ENCODE measurements around the gene IL20RB. TPM values are rescaled to one million over a fixed set of nuclear protein-coding genes. Genes with fewer than 3 reads are reported as not detected.
"Not testable (repeated sequence)": the region's sequence is repeated elsewhere in the genome, so short reads cannot be mapped to it uniquely, and the experiment has no call there.

Gene IL20RB
- total RNA-seq, 1 experiment from 2014 or later: 0.37 TPM

DNA sequence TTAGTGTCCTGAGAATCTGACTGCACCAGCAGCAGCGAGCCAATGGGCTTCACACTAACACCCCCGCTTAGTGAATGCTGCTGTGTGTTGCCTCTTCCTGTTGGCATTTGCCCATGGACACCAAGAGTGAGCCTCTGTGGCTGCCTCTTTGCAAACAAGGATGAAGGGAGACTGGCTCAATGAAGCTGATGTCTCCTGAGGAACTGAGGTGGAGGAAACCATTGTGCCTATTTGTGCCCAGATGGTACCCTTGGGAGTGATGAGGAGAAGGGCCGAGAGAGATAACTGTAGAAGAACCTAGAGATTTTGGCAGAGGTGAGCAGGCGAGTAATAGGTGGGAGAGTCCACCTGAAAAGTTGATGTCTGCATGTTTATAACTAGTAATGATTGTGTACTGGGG, 51.2 kb downstream of the IL20RB start:
- in situ Hi-C loops (cut with HindIII; ENCODE audit: low pct_unique_long_range_greater_than_20kb, low sequenced_read_pairs): loop anchor here (25.0 kb wide), 1 partner anchor 247 kb away; the partner anchor contains the start of gene STAG1
- no peak for DNase-seq (ENCODE audit: low read depth, low spot score)

DNA sequence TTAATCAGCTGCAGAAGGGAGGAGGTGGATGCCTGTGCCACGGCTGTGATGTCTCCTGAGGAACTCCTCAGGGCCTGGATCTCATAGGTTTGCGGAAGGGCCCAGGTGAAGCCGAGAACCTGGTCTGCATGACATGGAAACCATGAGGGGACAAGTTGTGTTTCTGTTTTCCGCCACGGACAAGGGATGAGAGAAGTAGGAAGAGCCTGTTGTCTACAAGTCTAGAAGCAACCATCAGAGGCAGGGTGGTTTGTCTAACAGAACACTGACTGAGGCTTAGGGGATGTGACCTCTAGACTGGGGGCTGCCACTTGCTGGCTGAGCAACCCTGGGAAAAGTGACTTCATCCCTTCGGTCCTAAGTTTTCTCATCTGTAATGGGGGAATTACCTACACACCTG, 52.4 kb downstream of the IL20RB start:
- in situ Hi-C loops (cut with HindIII; ENCODE audit: low pct_unique_long_range_greater_than_20kb, low sequenced_read_pairs): loop anchor here (25.0 kb wide), 1 partner anchor 248 kb away; the partner anchor contains the start of gene STAG1
- DNase-seq (ENCODE audit: low read depth, low spot score): no peak

GRCh38 chr3:137011153-137011552, 53.4 kb downstream of the IL20RB start:
- in situ Hi-C loops (cut with HindIII; ENCODE audit: low pct_unique_long_range_greater_than_20kb, low sequenced_read_pairs): loop anchor here (25.0 kb wide), 1 partner anchor 249 kb away; the partner anchor contains the start of gene STAG1
- DNase-seq (ENCODE audit: low read depth, low spot score): no peak

GRCh38 chr3:137012097-137012501, 54.3 kb downstream of the IL20RB start:
- peak; percentile 21 for DNase-seq (ENCODE audit: low read depth, low spot score)
- in situ Hi-C loops (cut with HindIII; ENCODE audit: low pct_unique_long_range_greater_than_20kb, low sequenced_read_pairs): loop anchor here (25.0 kb wide), 1 partner anchor 250 kb away; the partner anchor contains the start of gene STAG1

GRCh38 chr3:137013951-137014688, 56.3 kb downstream of the IL20RB start:
- DNase-seq (ENCODE audit: low read depth, low spot score): peak; percentile 93
- in situ Hi-C loops (cut with HindIII; ENCODE audit: low pct_unique_long_range_greater_than_20kb, low sequenced_read_pairs): loop anchor here (25.0 kb wide), 1 partner anchor 252 kb away; the partner anchor contains the start of gene STAG1

- in situ Hi-C loops (cut with HindIII; ENCODE audit: low pct_unique_long_range_greater_than_20kb, low sequenced_read_pairs): loop anchor here (25.0 kb wide), 1 partner anchor 255 kb away; the partner anchor contains the start of gene STAG1
- DNase-seq (ENCODE audit: low read depth, low spot score): not testable (repeated sequence)
Observed at GRCh38 chr3:137017316-137017715, 59.5 kb downstream of the IL20RB start.

DNA sequence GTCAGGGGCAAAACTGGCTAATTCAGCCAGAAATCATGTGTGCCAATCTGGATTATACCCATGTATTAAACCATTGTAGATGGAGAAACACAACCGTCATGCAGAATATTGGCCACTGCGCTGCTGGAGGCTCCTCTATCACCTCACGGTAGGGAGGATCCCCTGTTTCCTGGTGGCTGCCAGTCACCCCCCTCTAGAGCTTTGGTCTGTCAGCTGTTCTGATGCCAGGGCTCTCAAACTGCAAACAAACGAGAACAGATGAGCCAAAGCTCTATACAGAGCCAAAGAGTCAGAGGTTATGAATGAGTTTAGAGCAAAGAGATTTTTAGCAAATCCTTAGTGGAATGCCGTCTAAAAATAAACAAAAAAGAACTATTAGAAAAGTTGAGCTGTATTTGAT, 62.5 kb downstream of the IL20RB start:
- in situ Hi-C loops (cut with HindIII; ENCODE audit: low pct_unique_long_range_greater_than_20kb, low sequenced_read_pairs): loop anchor here (25.0 kb wide), 1 partner anchor 258 kb away; the partner anchor contains the start of gene STAG1
- DNase-seq (ENCODE audit: low read depth, low spot score): no peak

DNA sequence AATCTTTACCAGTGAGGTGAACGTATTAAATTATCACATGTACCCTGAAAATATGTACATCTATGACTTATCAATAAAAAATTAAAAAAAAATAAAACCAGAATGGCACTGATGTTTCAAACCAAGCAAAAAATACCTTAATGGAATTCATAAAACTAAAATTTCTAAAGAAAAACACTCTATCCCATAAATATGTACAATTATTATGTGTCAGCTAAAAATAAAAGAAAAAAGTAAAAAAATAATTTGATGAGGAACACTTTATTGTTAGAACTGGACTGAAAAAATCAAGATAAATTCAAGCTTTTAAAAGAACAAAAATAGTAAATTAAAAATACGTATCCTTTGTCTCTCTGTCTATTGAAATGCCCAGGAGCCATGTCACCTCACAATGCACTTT, 63.1 kb downstream of the IL20RB start:
- in situ Hi-C loops (cut with HindIII; ENCODE audit: low pct_unique_long_range_greater_than_20kb, low sequenced_read_pairs): loop anchor here (25.0 kb wide), 1 partner anchor 259 kb away; the partner anchor contains the start of gene STAG1
- no peak for DNase-seq (ENCODE audit: low read depth, low spot score)

DNA sequence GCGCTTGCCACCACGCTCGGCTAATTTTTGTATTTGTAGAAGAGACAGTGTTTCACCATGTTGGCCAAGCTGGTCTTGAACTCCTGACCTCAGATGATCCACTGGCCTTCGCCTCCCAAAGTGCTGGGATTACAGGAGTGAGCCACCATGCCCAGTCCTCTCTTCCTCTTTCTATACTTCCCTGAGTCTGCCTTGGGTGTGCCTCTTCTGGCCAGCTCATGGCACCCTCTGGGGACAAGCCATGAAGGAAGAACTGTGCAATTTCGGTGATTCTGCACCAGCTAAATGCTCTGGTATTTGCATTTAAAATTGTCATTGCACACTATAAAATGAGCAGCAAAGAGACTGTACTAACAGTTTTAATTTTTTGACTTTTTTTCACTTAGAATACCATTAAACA, 66.6 kb downstream of the IL20RB start:
- in situ Hi-C loops (cut with HindIII; ENCODE audit: low pct_unique_long_range_greater_than_20kb, low sequenced_read_pairs): loop anchor here (25.0 kb wide), 1 partner anchor 262 kb away; the partner anchor contains the start of gene STAG1
- no peak for DNase-seq (ENCODE audit: low read depth, low spot score)

- in situ Hi-C loops (cut with HindIII; ENCODE audit: low pct_unique_long_range_greater_than_20kb, low sequenced_read_pairs): no loop called here
- DNase-seq (ENCODE audit: low read depth, low spot score): no peak
Observed at GRCh38 chr3:137026701-137027100, 68.9 kb downstream of the IL20RB start.

DNA sequence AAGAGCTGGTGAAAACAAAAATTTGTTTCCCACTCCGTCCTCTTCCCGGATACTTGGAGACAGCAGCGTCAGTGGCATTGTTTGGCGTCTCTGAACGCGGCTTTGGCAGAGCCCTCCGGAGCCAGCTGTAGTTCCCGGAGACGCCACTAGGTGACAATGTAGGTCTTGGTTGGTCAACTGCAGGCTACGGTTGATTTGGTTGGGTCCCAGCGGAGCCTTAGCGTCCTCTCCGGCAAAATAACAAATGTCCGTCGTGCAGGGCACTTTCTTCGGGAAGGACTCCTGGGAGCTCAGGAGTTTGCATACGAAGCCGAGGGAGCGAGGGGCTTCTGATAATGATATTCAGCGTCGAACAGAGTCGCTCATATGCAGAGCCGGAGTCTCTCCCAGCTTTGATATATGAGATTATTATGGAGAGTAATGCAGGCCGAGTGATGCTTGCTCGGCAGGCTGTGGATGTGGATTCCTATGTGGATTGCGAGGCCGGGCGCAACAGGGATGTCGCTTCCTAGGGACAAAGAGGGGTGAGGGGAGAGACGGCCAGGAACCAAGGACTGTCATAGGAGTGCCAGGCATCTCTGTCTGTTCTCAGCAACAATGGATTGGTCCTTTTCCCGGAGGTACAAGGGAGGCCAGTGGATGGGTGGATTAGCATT, 74.8 kb downstream of the IL20RB start:
- in situ Hi-C loops (cut with HindIII; ENCODE audit: low pct_unique_long_range_greater_than_20kb, low sequenced_read_pairs): no loop called here
- peak; percentile 90 for DNase-seq (ENCODE audit: low read depth, low spot score)

- in situ Hi-C loops (cut with HindIII; ENCODE audit: low pct_unique_long_range_greater_than_20kb, low sequenced_read_pairs): no loop called here
- DNase-seq (ENCODE audit: low read depth, low spot score): peak; percentile 52
Observed at GRCh38 chr3:137035631-137036030, 77.8 kb downstream of the IL20RB start.

- in situ Hi-C loops (cut with HindIII; ENCODE audit: low pct_unique_long_range_greater_than_20kb, low sequenced_read_pairs): no loop called here
- no peak for DNase-seq (ENCODE audit: low read depth, low spot score)
Observed at GRCh38 chr3:137039570-137039969, 81.8 kb downstream of the IL20RB start.

GRCh38 chr3:137041251-137041650, 83.5 kb downstream of the IL20RB start:
- in situ Hi-C loops (cut with HindIII; ENCODE audit: low pct_unique_long_range_greater_than_20kb, low sequenced_read_pairs): no loop called here
- DNase-seq (ENCODE audit: low read depth, low spot score): no peak

- in situ Hi-C loops (cut with HindIII; ENCODE audit: low pct_unique_long_range_greater_than_20kb, low sequenced_read_pairs): no loop called here
- no peak for DNase-seq (ENCODE audit: low read depth, low spot score)
Observed at GRCh38 chr3:137041686-137042085, 83.9 kb downstream of the IL20RB start.

- in situ Hi-C loops (cut with HindIII; ENCODE audit: low pct_unique_long_range_greater_than_20kb, low sequenced_read_pairs): no loop called here
- no peak for DNase-seq (ENCODE audit: low read depth, low spot score)
Observed at GRCh38 chr3:137046747-137047146, 89.0 kb downstream of the IL20RB start.

DNA sequence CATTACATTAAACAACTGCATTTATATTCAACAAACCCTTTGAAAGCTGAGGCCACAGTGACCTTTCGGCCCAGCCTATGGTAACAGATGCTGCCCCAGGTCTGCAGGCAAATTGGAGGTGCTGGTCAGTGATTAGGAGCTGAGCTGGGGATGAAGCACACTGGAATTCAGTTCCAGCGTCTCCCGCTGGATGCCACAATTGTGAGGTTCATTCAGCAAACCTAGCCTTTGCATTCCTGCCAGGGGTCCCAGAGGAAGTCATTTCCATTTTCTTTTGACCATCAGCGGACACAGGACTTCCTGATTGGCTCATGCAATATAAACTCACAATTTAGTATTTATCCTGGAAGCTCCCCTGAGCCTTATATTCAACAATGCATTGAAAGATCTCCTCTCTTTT, 89.5 kb downstream of the IL20RB start:
- DNase-seq (ENCODE audit: low read depth, low spot score): no peak
- in situ Hi-C loops (cut with HindIII; ENCODE audit: low pct_unique_long_range_greater_than_20kb, low sequenced_read_pairs): no loop called here

- in situ Hi-C loops (cut with HindIII; ENCODE audit: low pct_unique_long_range_greater_than_20kb, low sequenced_read_pairs): no loop called here
- DNase-seq (ENCODE audit: low read depth, low spot score): no peak
Observed at GRCh38 chr3:137050281-137050680, 92.5 kb downstream of the IL20RB start.
